HG02970 (cell line): ENCODE results near the gene RAB1B.
"Not testable (repeated sequence)": the region's sequence is repeated elsewhere in the genome, so short reads cannot be mapped to it uniquely, and the experiment has no call there.

Experiments
- ATAC-seq: cut with Tn5 transposase; IDR thresholded peaks from one replicate; pipeline ENCODE4 v1.9.1; 2021; ENCODE audit warnings: mild to moderate bottlenecking, moderate library complexity, moderate number of reproducible peaks; ENCODE audit not compliant: unreplicated experiment, low FRiP score

Gene RAB1B

GRCh38 chr11:66317322-66317722, 48.9 kb downstream of the RAB1B start:
- ATAC-seq, result no peak

DNA sequence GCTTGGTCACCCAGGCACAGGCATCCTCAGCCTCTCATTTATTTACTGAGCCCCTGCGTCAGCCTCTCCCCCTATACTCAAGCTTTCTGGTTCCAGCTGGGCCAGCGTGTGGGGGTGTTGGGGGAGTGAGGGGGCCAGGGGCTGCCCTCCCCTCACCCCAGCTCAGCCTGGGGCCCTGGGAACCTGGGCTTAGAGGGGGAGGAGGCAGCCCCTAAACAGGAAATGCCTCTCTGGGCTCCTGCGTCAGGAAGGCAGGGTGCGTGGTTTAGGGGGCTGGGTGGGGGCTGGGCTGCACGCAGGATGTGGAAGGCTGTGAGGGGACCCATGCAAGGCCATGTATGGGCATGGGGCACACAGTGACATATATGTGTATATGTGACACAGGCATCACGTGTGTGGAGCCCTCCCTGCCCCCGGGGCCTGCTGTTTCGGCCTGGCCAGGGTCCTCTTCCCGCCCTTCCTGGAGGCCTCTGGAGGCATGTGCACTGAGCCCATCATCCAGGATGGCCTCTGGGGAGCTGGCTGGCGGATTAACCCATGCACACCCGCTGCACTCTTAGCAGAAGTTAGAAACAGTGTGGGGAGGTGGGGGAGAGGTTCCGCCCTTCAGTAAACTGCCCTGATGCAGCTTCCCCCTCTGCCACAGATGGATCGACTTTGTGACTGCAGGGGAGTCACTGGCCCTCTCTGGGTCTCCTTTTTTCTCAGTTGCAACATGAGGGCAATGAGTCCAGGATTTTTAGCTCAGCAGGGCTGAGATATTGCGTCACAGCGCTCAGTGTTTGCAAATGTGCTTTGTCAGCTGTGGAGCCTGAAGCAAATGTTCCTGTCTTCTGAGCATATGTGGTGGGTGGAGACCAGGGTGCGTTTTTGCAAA, 49.5 kb downstream of the RAB1B start:
- no peak for ATAC-seq

DNA sequence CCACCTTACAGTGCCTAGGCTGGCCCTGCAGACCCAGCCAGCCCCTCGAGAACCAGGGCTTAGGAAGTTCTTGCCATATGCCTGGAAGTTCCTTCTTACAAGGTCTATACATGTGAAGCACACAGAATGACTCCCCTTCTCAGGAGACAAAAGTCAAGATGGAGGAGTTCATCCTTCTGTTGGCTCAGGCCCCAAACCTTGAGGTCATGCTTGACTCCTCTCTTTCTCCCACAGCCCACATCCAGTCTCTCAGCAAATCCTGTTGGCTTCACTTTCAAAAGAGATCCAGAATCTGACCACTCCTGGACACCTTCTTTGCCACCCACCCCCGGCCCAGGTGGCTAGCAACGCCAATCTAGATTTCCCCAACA, 50.1 kb downstream of the RAB1B start:
- no peak for ATAC-seq

GRCh38 chr11:66320289-66320688, 51.9 kb downstream of the RAB1B start:
- not testable (repeated sequence) for ATAC-seq

DNA sequence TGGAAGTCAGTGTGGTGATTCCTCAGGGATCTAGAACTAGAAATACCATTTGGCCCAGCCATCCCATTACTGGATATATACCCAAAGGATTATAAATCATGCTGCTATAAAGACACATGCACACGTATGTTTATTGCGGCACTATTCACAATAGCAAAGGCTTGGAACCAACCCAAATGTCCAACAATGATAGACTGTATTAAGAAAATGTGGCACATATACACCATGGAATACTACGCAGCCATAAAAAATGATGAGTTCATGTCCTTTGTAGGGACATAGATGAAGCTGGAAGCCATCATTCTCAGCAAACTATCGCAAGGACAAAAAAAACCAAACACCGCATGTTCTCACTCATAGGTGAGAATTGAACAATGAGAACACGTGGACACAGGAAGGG, 52.3 kb downstream of the RAB1B start:
- not testable (repeated sequence) for ATAC-seq

GRCh38 chr11:66321606-66322005, 53.2 kb downstream of the RAB1B start:
- ATAC-seq, result no peak

DNA sequence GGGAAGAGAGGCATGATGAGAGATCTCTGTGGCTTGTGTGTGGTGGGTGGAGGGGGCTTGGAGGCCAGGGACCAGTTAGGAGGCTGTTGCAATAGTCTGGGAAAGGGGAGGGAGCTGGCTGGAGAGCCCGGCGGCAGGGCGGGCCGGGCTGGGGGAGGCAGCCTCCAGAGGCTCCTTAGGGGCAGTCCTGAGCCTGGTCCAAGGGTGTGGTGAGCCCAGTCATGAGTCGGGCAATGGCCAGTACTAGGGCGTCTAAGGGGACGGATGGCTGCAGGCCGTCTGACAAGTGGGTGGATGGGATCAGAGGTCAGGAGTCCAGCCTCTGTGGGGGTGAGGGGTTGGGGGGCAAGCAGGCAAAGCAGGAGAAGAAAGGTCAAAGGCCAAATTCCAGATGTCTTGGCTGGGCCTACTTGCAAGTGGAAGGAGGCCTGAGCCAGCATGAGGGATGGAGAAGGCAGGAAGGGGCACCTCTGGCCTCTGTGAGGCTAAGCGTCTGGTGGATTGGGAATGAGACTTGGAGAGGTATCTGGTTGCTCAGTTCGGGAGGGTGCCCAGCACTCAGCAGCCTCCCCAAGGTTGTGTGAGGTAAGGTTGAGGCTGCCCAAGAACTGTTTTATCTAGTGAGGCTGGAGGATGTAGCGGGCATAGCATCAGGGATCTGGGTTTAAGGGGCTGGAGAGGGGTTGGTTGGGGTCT, 54.4 kb downstream of the RAB1B start:
- ATAC-seq, result no peak

- no peak for ATAC-seq
Observed at GRCh38 chr11:66323684-66324083, 55.2 kb downstream of the RAB1B start.

- no peak for ATAC-seq
Observed at GRCh38 chr11:66324664-66325063, 56.2 kb downstream of the RAB1B start.

DNA sequence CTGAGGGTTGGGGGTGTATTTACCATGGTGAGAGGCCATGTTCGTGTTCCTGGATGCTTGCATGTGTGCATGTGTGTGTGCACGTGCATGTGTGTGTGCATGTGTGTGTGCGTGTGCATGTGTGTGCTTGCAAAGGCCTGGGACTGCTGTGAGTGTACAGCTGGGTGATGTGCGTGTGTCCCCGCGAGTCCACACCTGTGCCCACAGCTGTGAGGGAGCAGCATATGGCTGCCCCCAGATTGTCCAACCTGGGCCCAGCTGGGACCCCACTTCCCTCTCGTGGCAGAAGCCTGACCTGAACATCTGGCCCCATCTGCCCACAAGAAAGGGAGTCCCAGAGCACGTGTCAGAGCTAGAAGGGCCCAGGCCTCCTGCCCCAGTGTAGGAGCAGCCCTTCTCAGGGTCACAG, 56.8 kb downstream of the RAB1B start:
- no peak for ATAC-seq

DNA sequence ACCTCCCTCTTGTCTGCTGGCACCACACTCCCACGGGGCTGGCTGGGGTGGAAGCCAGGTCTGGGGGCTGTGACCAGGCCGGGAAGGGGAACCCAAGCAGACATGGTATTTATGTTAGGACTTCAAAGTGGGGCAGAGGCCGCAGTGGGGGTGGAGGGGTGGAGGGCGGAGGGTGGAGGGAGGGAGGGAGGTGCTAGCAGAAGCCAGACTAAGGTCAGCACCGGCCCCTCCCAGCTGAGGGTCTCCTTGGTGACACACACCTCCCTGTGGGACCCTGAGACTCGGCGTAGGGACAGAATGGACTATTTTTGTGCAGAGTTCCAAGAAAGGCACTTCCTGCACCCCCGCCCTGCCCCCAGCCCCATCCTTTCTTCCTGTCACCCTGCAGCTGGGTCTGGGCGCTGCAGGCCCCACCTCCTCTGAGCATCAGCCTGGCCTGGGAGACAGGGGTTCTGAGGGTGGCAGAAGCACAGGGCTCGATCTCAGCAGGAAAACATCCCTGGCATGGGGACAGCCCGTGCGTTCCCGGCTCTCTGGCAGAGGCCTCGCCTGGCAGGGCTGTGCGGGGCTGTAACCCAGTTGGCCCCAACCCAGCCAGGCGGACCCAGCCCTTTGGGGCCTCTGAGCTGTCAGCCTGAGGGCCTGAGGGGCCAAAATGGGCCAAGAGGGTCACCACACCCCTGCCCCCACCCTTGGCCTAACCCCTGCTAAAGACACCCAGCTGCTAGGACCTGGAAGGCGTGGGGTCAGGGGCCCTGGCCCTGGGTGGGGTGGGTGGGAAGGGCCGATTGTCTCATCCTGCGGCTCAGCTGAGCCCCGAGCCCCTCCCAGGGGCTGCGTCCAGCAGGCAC, 58.0 kb downstream of the RAB1B start:
- no peak for ATAC-seq
